SK-N-SH (cell line): ENCODE measurements around the gene CREBL2. TPM values are rescaled to one million over a fixed set of nuclear protein-coding genes. Genes with fewer than 3 reads are reported as not detected.
A peak's percentile ranks its signal among the peaks of the same experiment; 100 is the strongest.

Source experiments
- CHD2 ChIP-seq: fragments of 150-350 bp; IDR thresholded peaks from 2 replicates; pipeline ENCODE4 v1.6.1; 2018; ENCODE audit warnings: low read length; ENCODE audit not compliant: partially characterized antibody
- FOSL2 ChIP-seq: IDR thresholded peaks from 2 replicates; pipeline ENCODE4 v1.4.0; 2012; ENCODE audit warnings: low read depth, mild to moderate bottlenecking, moderate library complexity, borderline replicate concordance
- NFIC ChIP-seq: IDR thresholded peaks from 2 replicates; pipeline ENCODE4 v1.4.0; 2012; ENCODE audit warnings: borderline replicate concordance
- TAF1 ChIP-seq: IDR thresholded peaks from 2 replicates; pipeline ENCODE4 v1.6.1; 2012; ENCODE audit warnings: low read depth, mild to moderate bottlenecking, low read length, moderate library complexity, borderline replicate concordance
- USF2 ChIP-seq: fragments of 150-350 bp; IDR thresholded peaks from 2 replicates; pipeline ENCODE4 v1.6.1; 2017; ENCODE audit warnings: antibody characterized with exemption, low read length, low read depth, borderline replicate concordance
- polyA plus RNA-seq, 3 experiments: library from polyadenylated mRNA; depleted of rRNA; stranded (reverse); fragments of >200 nt; gene quantifications; 2 replicates each; pipeline ENCODE4 v1.2.3, GENCODE V29; 2012
- TF ChIP-seq, protein P1 (sequence below): fragments of 200-600 bp; sonication (generic); IDR thresholded peaks from 2 replicates; pipeline ENCODE4 v1.6.1; 2017; ENCODE audit warnings: antibody characterized with exemption, mild to moderate bottlenecking, moderate library complexity

The CREBL2 gene
- polyA plus RNA-seq, 1 of the 3 experiments (the other 2 are of a cell fraction) = 12.6 TPM

GRCh38 chr12:12693111-12693671 lies 81.5 kb downstream of the CREBL2 start (continued):
- TF ChIP-seq, protein P1, sequence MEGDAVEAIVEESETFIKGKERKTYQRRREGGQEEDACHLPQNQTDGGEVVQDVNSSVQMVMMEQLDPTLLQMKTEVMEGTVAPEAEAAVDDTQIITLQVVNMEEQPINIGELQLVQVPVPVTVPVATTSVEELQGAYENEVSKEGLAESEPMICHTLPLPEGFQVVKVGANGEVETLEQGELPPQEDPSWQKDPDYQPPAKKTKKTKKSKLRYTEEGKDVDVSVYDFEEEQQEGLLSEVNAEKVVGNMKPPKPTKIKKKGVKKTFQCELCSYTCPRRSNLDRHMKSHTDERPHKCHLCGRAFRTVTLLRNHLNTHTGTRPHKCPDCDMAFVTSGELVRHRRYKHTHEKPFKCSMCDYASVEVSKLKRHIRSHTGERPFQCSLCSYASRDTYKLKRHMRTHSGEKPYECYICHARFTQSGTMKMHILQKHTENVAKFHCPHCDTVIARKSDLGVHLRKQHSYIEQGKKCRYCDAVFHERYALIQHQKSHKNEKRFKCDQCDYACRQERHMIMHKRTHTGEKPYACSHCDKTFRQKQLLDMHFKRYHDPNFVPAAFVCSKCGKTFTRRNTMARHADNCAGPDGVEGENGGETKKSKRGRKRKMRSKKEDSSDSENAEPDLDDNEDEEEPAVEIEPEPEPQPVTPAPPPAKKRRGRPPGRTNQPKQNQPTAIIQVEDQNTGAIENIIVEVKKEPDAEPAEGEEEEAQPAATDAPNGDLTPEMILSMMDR = no peak
- TF ChIP-seq CHD2 = peak; percentile 88
- no peak for TF ChIP-seq TAF1
- TF ChIP-seq FOSL2 = no peak
- no peak for TF ChIP-seq NFIC
- TF ChIP-seq USF2 = no peak

Other genes starting within 250 kb of the CREBL2 start
- gene DUSP16, start 49.0 kb upstream of the CREBL2 start, polyA plus RNA-seq (2012; rRNA removed) = 7.1 and 8.5 TPM in 2 replicates
- gene GPR19, start 84.3 kb downstream of the CREBL2 start, polyA plus RNA-seq (2012; rRNA removed) = 0.41 and 0.55 TPM in 2 replicates
- 6.8 and 9.2 TPM in 2 replicates for gene CDKN1B, start 105.5 kb downstream of the CREBL2 start, polyA plus RNA-seq (2012; rRNA removed)
- gene APOLD1, start 173.8 kb downstream of the CREBL2 start, polyA plus RNA-seq (2012; rRNA removed) = 1.6 and 1.7 TPM in 2 replicates
- 68.4 and 90.9 TPM in 2 replicates for gene DDX47, start 201.5 kb downstream of the CREBL2 start, polyA plus RNA-seq (2012; rRNA removed)